OCI-LY3 (cell line): ENCODE data around the gene LHFPL3.

ENCODE experiments used
- H2AFZ ChIP-seq: fragments of 200-600, 300-600 bp; shearing (Covaris generic); 2 replicates; pipeline ENCODE4 v1.6.0; 2014; ENCODE audit warnings: antibody characterized with exemption, low read depth, low read length
- H3K27ac ChIP-seq: fragments of 200-600, 300-600 bp; sonication (generic); 2 replicates; pipeline ENCODE4 v1.5.1; 2014; ENCODE audit warnings: mild to moderate bottlenecking, low read length, moderate library complexity, mixed read lengths
- H3K27me3 ChIP-seq: fragments of 200-600, 300-600 bp; sonication (generic); 2 replicates; pipeline ENCODE4 v1.6.1; 2014; ENCODE audit warnings: low read depth, low read length, mixed read lengths
- H3K36me3 ChIP-seq: fragments of 200-600, 300-600 bp; sonication (generic); replicated peaks from 2 replicates; pipeline ENCODE3; 2014; ENCODE audit warnings: low read depth, low read length, mixed read lengths
- H3K4me1 ChIP-seq: fragments of 300-600, 200-600 bp; sonication (generic); 2 replicates; pipeline ENCODE4 v1.6.1; 2014; ENCODE audit warnings: low read length, mixed read lengths
- H3K4me2 ChIP-seq: fragments of 200-600, 300-600 bp; sonication (generic); 2 replicates; pipeline ENCODE4 v1.6.1; 2014; ENCODE audit warnings: low read length, mixed read lengths
- H3K4me3 ChIP-seq: fragments of 300-600, 200-600 bp; sonication (generic); 2 replicates; pipeline ENCODE4 v1.5.1; 2014; ENCODE audit warnings: antibody characterized with exemption, mild to moderate bottlenecking, low read length, moderate library complexity
- H3K79me2 ChIP-seq: fragments of 300-600, 200-600 bp; shearing (Covaris generic); 2 replicates; pipeline ENCODE4 v1.6.1; 2014; ENCODE audit warnings: mild to moderate bottlenecking, low read length, mixed read lengths
- H3K9ac ChIP-seq: fragments of 300-600, 200-600 bp; shearing (Covaris generic); 2 replicates; pipeline ENCODE4 v1.6.0; 2014; ENCODE audit warnings: mild to moderate bottlenecking, low read length, moderate library complexity
- H3K9me3 ChIP-seq: fragments of 200-600, 300-600 bp; shearing (Covaris generic); 2 replicates; pipeline ENCODE4 v1.6.1; 2014; ENCODE audit warnings: low read length, mixed read lengths; ENCODE audit not compliant: insufficient read depth
- H4K20me1 ChIP-seq: fragments of 200-600, 300-600 bp; sonication (generic); 2 replicates; pipeline ENCODE4 v1.6.1; 2016; ENCODE audit warnings: low read length, mixed read lengths; ENCODE audit not compliant: insufficient read depth
- EZH2phosphoT487 ChIP-seq: fragments of 200-600 bp; shearing (Covaris generic); IDR thresholded peaks from 2 replicates; pipeline ENCODE4 v1.6.1; 2018; ENCODE audit warnings: antibody characterized with exemption, mixed run types, low read depth
- TF ChIP-seq, protein P1 (sequence below): fragments of 200-600, 300-600 bp; sonication (generic); IDR thresholded peaks from 2 replicates; pipeline ENCODE4 v1.5.1; 2014; ENCODE audit warnings: antibody characterized with exemption, low read length, low read depth

The LHFPL3 gene

DNA sequence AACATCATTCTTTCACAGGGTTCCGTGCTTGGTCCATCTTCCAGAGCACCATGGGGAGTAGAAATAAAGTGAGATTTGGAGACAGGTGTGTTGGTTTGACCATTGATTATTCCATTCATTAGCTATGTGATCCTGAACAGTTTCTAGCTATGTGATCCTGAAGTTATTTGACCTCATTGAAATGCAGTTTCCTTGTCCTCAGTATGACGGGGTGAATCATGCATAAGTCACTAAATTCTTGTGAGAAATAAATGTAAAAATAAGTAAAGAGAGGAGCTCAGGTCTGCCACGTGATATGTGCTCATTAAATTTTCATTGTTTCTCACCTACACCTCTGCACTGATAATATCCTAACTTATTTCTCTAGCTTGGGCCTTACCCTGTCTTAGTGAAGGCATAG, 34.1 kb upstream of the LHFPL3 start:
- TF ChIP-seq, protein P1, sequence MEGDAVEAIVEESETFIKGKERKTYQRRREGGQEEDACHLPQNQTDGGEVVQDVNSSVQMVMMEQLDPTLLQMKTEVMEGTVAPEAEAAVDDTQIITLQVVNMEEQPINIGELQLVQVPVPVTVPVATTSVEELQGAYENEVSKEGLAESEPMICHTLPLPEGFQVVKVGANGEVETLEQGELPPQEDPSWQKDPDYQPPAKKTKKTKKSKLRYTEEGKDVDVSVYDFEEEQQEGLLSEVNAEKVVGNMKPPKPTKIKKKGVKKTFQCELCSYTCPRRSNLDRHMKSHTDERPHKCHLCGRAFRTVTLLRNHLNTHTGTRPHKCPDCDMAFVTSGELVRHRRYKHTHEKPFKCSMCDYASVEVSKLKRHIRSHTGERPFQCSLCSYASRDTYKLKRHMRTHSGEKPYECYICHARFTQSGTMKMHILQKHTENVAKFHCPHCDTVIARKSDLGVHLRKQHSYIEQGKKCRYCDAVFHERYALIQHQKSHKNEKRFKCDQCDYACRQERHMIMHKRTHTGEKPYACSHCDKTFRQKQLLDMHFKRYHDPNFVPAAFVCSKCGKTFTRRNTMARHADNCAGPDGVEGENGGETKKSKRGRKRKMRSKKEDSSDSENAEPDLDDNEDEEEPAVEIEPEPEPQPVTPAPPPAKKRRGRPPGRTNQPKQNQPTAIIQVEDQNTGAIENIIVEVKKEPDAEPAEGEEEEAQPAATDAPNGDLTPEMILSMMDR = no peak
- TF ChIP-seq EZH2phosphoT487 = no peak

DNA sequence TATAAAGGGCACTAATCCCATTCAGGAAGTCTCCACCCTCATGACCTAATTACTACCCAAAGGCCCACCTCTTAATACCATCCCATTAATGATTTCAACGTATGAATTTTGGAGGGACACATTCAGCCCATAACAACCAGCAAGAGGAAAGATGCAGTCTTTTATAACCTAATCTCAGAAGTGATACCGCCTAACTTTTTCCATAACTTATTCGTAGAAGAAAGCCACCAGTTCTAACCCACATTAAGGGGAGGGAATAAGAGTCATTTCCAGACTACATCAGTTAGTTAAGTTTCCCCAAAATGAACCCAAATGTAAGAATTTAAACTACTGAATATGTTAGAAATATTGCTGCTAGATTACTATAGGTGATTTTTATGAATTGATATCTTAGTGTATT, 32.1 kb upstream of the LHFPL3 start:
- Histone ChIP-seq H3K36me3 (peaks cover 4% of the 10 kb centered on the region), H3K9ac (no peak overlapping the region), H3K4me2 (0 out of 2 replicates have a peak overlapping the region, but pooled peaks have one; percentile 16), H3K27me3 (peaks cover 5% of the 10 kb centered on the region; the same call in 1 of the 2 replicates), H2AFZ (no peak overlapping the region), H3K27ac (no peak overlapping the region), H3K4me3 (no peak overlapping the region), H3K9me3 (no peaks in the 10 kb centered on the region), H4K20me1 (no peaks in the 10 kb centered on the region), H3K4me1 (peaks cover 13% of the 10 kb centered on the region), H3K79me2 (no peaks in the 10 kb centered on the region)
- no peak for TF ChIP-seq EZH2phosphoT487
- TF ChIP-seq, protein P1 = no peak

More for the DNA sequence above, 34.1 kb upstream of the LHFPL3 start:
- Histone ChIP-seq H4K20me1 (no peaks in the 10 kb centered on the region), H3K9me3 (no peaks in the 10 kb centered on the region), H3K79me2 (no peaks in the 10 kb centered on the region), H3K27ac (no peak overlapping the region), H3K36me3 (peaks cover 4% of the 10 kb centered on the region), H2AFZ (no peak overlapping the region), H3K4me3 (no peak overlapping the region), H3K4me1 (peaks cover 13% of the 10 kb centered on the region), H3K9ac (no peak overlapping the region), H3K27me3 (peaks cover 5% of the 10 kb centered on the region; the same call in 1 of the 2 replicates), H3K4me2 (no peak overlapping the region)

DNA sequence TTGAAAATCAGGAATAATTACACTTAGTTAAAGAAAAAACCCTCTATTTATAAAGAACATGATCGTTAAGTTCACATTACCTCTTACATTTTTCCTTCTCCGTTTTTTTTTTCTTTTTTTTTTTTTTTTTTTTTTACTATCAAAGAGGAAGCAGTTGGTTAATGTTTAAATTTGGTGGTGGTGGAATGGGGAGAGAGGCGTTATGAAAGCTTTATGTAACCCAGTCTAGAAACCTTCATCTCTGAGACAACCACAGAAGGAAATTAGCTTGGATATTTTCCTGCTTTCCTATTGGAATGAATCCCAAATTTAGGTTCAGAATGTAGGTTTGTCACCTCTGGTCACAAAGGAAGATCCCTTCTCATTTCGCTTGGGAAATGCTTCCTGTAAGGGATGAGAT, 31.5 kb upstream of the LHFPL3 start:
- H3K9me3 ChIP-seq = no peaks in the 10 kb centered on the region
- H3K79me2 ChIP-seq = no peaks in the 10 kb centered on the region
- H3K27ac ChIP-seq = no peak overlapping the region
- H3K4me1 ChIP-seq = peaks cover 13% of the 10 kb centered on the region
- peaks cover 5% of the 10 kb centered on the region; the same call in 1 of the 2 replicates for H3K27me3 ChIP-seq
- TF ChIP-seq, protein P1 = no peak
- TF ChIP-seq EZH2phosphoT487 = no peak
- H3K36me3 ChIP-seq = peaks cover 4% of the 10 kb centered on the region
- no peak overlapping the region for H2AFZ ChIP-seq
- no peaks in the 10 kb centered on the region for H4K20me1 ChIP-seq
- peak overlapping the region; percentile 59 for H3K4me2 ChIP-seq
- H3K4me3 ChIP-seq = peak overlapping the region; percentile 19; the same call in 1 of the 2 replicates
- H3K9ac ChIP-seq = no peak overlapping the region

DNA sequence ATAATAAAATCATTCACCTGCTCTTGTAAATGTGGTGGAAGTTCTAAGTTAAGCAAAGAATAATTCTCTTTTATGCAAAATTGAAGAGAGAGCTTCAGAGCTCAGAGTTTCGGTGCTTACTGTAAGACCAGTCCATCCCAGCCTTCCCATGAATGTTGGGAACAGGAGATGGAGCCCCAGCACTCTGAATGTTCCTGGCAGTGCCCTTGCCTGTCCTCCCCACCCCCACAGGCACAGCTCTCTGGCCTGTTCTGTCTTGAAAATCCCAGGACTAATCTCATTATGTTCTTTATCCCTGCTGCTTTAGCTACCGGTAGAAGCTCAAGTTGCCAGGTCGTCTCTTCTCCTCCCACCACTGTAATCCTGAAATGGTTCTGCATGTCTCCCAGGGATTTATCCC, 29.1 kb upstream of the LHFPL3 start:
- no peak overlapping the region for H3K4me2 ChIP-seq
- peaks cover 13% of the 10 kb centered on the region for H3K4me1 ChIP-seq
- H3K27ac ChIP-seq = no peak overlapping the region
- TF ChIP-seq EZH2phosphoT487 = no peak
- TF ChIP-seq, protein P1 = no peak
- H3K9ac ChIP-seq = no peak overlapping the region
- no peak overlapping the region for H3K4me3 ChIP-seq
- H2AFZ ChIP-seq = no peak overlapping the region
- H3K9me3 ChIP-seq = no peaks in the 10 kb centered on the region
- H3K36me3 ChIP-seq = peaks cover 4% of the 10 kb centered on the region
- H4K20me1 ChIP-seq = no peaks in the 10 kb centered on the region
- no peaks in the 10 kb centered on the region for H3K27me3 ChIP-seq
- H3K79me2 ChIP-seq = no peaks in the 10 kb centered on the region
